ENCODE results near the gene OSBPL3. TPM values are rescaled to one million over a fixed set of nuclear protein-coding genes. Genes with fewer than 3 reads are reported as not detected.

The OSBPL3 gene
- total RNA-seq, 1 donor from 2014 or later: 59.2 TPM

GRCh38 chr7:24916463-24917040 is 63.4 kb downstream of the OSBPL3 start:
- peaks cover 30% of the 10 kb centered on the region for H3K4me1 ChIP-seq
- H3K27me3 ChIP-seq: no peaks in the 10 kb centered on the region
- no peak overlapping the region for H3K27ac ChIP-seq
- no peaks in the 10 kb centered on the region for H3K36me3 ChIP-seq
- TF ChIP-seq POLR2A (IDR thresholded peaks at IDR 0.05) (no peak), CTCF (IDR thresholded peaks at IDR 0.05) (no peak), POLR2AphosphoS5 (IDR thresholded peaks at IDR 0.05; ENCODE audit: insufficient read depth in 1 of 2, low read depth in 1 of 2) (no peak)
- intact Hi-C loops (cut with DNase I): no loop called here
- H3K4me3 ChIP-seq: no peak overlapping the region
- no peaks in the 10 kb centered on the region for H3K9me3 ChIP-seq
- no peak for DNase-seq (ENCODE audit: extremely low spot score in 2 of 2)

GRCh38 chr7:24914465-24914859 is 65.5 kb downstream of the OSBPL3 start:
- no peak overlapping the region for H3K4me3 ChIP-seq
- no peaks in the 10 kb centered on the region for H3K27me3 ChIP-seq
- H3K36me3 ChIP-seq: no peaks in the 10 kb centered on the region
- intact Hi-C loops (cut with DNase I): no loop called here
- no peak for DNase-seq (ENCODE audit: extremely low spot score in 2 of 2)
- no peaks in the 10 kb centered on the region for H3K9me3 ChIP-seq
- H3K4me1 ChIP-seq: peaks cover 21% of the 10 kb centered on the region
- no peak overlapping the region for H3K27ac ChIP-seq
- TF ChIP-seq POLR2A (IDR thresholded peaks at IDR 0.05) (no peak), CTCF (IDR thresholded peaks at IDR 0.05) (no peak), POLR2AphosphoS5 (IDR thresholded peaks at IDR 0.05; ENCODE audit: insufficient read depth in 1 of 2, low read depth in 1 of 2) (no peak)

GRCh38 chr7:24913801-24914464 is 66.0 kb downstream of the OSBPL3 start:
- H3K27me3 ChIP-seq: no peaks in the 10 kb centered on the region
- TF ChIP-seq CTCF (IDR thresholded peaks at IDR 0.05) (no peak), POLR2A (IDR thresholded peaks at IDR 0.05) (no peak), POLR2AphosphoS5 (IDR thresholded peaks at IDR 0.05; ENCODE audit: insufficient read depth in 1 of 2, low read depth in 1 of 2) (no peak)
- H3K36me3 ChIP-seq: no peaks in the 10 kb centered on the region
- no peak for DNase-seq (ENCODE audit: extremely low spot score in 2 of 2)
- intact Hi-C loops (cut with DNase I): no loop called here
- no peak overlapping the region for H3K27ac ChIP-seq
- H3K9me3 ChIP-seq: no peaks in the 10 kb centered on the region
- no peak overlapping the region for H3K4me3 ChIP-seq
- peaks cover 21% of the 10 kb centered on the region for H3K4me1 ChIP-seq

- H3K27me3 ChIP-seq: no peaks in the 10 kb centered on the region
- TF ChIP-seq POLR2AphosphoS5 (IDR thresholded peaks at IDR 0.05; ENCODE audit: insufficient read depth in 1 of 2, low read depth in 1 of 2): no peak
- no peak for TF ChIP-seq CTCF (IDR thresholded peaks at IDR 0.05)
- TF ChIP-seq POLR2A (IDR thresholded peaks at IDR 0.05): no peak
- no peaks in the 10 kb centered on the region for H3K36me3 ChIP-seq
- H3K4me3 ChIP-seq: no peak overlapping the region
- DNase-seq (ENCODE audit: extremely low spot score in 2 of 2): no peak
- H3K27ac ChIP-seq: no peak overlapping the region
- intact Hi-C loops (cut with DNase I): no loop called here
- no peaks in the 10 kb centered on the region for H3K9me3 ChIP-seq
- peaks cover 21% of the 10 kb centered on the region for H3K4me1 ChIP-seq
These were observed 67.0 kb downstream of the OSBPL3 start for GRCh38 chr7:24912874-24913514.

- H3K4me1 ChIP-seq: peaks cover 27% of the 10 kb centered on the region
- TF ChIP-seq CTCF (IDR thresholded peaks at IDR 0.05) (no peak), POLR2A (IDR thresholded peaks at IDR 0.05) (no peak), POLR2AphosphoS5 (IDR thresholded peaks at IDR 0.05; ENCODE audit: insufficient read depth in 1 of 2, low read depth in 1 of 2) (no peak)
- H3K4me3 ChIP-seq: no peak overlapping the region
- no peaks in the 10 kb centered on the region for H3K27me3 ChIP-seq
- no peak overlapping the region for H3K27ac ChIP-seq
- no peaks in the 10 kb centered on the region for H3K9me3 ChIP-seq
- H3K36me3 ChIP-seq: no peaks in the 10 kb centered on the region
- intact Hi-C loops (cut with DNase I): no loop called here
- no peak for DNase-seq (ENCODE audit: extremely low spot score in 2 of 2)
These were observed 67.6 kb downstream of the OSBPL3 start for GRCh38 chr7:24912424-24912823.
